Cerebellar nuclear complex (tissue), 1 donor: Measurements from ENCODE around the gene WDR54.

Source experiments
- DNase-seq, 2 experiments: peaks; one replicate each; lab custom pipeline; 2025; lab: John Stamatoyannopoulos, UW

Gene WDR54, protein sequence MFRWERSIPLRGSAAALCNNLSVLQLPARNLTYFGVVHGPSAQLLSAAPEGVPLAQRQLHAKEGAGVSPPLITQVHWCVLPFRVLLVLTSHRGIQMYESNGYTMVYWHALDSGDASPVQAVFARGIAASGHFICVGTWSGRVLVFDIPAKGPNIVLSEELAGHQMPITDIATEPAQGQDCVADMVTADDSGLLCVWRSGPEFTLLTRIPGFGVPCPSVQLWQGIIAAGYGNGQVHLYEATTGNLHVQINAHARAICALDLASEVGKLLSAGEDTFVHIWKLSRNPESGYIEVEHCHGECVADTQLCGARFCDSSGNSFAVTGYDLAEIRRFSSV

DNA sequence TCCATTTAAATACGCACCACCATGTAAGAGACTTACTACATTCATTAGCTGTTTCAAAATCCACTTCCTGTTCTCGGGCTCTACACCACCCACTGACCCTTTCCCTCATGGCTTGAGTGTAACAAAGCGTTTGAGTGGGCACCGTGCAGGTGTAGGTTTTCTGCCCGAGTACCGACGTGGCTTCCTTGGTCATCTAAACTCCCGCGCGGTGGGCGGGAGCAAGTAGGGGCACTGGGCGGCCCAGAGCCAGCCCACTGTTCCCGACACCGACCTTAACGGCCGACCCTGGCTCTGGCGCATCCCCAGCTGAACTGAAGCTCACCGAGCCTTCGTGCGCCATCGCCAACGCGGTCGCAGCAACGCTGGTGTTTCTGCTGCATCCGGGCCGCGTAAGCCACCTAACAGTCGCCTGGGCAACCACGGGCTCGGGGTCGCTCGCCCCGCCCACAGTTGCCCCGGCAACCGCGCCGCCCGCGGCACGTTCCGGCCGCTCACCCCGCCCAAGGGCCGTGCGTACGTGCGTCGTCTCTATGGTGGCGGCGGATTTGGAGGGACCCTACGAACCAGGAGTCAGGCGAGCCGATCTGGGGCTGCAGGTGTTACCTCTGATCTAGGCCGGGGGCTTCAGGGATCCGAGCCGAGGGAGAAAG is at the start of gene WDR54, which contains the start of gene C2orf81:
WDR54 (plus strand) TSS at position 510 of the 650 bp plus-strand sequence. CDS start 424 bp downstream, outside the sequence.
C2orf81 (minus strand) TSS at position 399 of the 650 bp plus-strand sequence; CDS start at position 340, 59 bp downstream.
- peak; percentile 67 to 79 for DNase-seq

DNA sequence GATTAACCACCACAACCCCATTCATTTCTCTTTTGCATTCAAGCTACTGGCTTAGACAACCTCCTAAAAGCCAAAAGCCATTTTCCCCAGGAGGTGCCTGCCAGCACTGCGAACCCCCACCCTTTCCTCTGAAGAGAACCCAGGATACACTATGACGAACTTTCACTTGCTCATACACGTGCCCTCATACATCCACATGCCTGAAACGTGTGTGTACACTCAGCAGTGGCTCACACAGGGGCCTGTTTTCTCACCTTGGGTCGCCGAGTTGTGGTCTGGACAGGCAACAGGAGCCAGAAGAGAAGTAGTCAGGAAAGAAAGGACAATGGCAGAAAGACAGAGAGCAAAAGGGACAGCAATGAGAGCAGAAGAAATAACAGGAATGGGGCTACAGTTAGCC is 48.9 kb upstream of the WDR54 start:
- no peak for DNase-seq

DNA sequence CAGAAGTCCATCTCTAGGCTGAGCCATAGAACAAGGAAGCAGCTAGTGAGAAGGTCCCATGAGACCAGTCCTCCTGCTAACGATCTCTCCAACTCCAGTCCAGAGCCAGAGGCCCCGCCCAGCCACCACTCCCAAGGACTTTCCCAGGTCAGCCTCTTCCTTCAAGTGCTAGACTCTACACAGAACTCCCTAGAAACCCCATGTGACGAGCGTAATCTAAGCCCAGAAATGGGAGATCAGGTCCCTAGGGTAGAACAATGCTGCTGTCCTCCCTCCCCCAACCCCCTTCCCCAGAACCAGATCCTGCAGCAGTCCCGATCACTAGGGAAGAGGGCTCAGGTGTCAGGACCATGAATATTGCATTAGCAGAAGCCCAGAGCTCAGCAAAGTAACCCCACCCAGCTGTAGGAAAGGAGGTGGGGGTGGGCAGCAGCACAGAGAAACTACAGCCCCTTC is 48.3 kb upstream of the WDR54 start:
- DNase-seq, result no peak

DNA sequence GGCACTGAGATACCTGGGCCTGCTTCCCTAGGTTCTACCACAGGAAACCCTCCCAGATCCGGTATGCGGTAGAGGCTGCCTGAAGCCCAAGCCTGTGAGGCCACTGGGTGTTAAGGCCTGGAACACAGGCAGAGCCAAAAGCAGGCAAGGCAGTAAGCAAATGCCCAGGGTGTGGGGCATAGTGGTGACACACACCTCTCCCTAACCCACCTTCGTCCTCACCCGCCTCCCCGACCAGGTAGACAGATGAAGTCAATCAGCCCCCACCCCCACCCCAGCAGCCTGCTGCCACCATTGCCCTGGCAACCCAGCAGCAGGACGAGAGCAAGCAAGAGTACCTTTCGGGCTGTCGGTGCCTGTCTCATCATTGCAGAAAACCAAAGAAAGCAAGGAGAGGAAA is 47.5 kb upstream of the WDR54 start:
- DNase-seq, result no peak

DNA sequence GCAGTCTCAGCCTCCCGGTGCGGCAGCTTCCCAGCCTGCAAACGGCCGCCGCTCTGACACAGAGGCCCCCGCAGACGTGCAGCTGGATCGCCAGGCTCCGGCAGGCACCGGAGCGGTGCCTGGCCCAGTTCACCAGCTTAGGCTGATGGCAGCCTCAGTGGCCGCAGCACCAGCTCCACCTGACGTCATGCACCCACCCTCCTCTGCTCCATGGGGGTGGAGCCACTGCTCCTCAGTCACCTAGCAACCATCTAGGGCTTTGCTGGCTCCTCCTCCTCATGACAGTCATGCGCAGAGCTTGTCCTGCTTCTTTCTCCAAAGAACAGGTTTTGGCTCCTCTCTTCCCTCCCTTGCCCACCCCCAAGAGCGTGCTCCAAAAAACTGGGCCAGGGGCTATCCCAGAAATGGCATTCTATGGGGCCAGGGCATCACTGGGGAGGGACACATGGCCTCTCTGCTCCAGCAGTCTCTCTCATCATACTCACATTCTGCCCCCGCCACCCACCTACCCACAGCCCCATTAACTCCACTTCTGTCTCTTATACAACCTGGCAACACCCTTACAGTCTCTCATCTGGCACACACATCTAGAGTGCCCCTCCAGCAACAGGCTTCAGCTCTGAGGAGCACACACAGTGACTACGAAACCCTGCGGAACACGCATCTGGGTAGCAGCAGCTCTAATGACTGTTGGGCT is 46.9 kb upstream of the WDR54 start:
- DNase-seq, result peak; percentile 94 to 99

DNA sequence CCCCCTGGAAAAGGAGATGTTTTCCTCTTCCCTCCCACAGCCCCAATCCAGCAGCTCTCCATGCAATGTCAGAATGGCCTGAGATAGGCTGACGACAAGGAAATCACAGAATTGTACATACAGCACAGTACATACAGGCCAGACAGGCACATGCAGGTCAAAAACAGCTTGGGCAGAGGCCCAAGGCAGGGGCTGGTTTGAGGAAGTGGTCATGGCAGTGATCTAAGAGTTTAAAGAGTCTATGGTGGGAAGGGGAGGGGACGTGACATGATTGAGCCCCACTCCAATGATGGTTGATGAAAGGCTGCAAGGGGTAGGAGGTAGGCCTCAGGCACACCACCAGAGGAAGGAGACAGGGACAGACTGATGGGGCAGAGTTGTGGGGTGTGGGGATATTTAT is 45.7 kb upstream of the WDR54 start:
- DNase-seq, result no peak

DNA sequence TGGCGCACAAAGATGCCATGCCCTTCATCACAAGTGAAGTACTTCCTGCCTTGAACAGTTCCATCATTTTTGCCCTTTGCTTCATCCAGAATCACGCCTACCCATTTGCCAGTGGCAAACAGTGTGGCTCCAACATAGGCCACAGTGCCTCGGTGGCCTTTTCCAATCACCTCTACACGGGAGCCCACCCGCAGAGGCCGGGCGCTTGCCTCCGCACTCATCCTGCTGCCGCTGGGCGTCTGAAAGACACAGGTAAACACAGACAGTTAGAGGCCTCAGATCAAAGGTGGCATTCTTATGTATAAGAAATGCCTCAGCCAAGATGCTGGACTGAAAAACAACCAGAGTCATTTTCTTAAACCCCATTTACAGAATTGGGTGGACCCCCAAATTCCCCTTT is 43.5 kb upstream of the WDR54 start:
- DNase-seq, result no peak

DNA sequence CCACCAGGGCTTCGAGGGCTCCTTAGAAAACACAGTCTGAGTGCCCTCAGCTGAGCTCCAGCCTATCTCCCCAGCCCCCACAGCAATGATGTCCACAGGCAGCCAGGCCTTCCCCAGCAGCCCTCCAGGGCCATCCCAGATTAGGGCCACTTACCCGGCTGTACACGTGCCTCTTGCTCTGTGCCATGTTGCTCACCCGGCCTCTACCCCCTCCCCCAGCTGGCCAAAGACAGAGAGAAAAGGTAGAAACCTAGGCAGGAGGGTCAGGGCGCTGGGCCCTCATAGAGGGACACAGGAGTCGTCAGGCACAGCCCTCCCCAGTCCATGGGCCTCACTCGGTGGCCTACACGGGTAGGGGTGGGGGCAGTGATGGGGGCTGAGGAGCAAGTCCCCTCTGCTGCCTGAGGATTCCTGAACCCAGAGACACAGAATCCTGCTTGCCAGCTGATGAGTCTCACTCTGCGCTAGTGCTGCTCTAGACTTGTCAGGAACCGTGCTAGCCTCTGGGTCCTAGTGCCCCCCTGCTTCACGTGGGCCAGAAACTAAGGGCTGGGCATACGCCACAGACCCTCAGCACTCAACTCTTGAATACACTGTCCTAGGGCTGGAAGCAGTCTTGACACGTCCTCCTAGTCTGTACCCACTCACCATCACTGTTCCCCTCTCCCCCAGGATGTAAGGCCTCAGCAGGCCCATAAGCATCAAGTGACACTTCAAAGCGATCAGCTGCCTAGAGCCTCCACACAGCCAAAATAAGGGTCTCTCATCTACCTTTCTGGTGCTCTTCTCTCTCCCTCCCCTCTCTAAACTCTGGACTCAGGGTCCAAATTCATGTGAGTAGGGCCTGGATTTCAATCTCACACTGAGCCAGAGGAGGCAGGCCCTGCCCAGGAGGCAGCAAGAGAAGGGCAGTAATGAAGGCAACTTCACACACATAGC is 41.4 kb upstream of the WDR54 start, which contains the start of gene DCTN1:
DCTN1 (minus strand) TSS at position 461 of the 939 bp plus-strand sequence; CDS start at position 187, 274 bp downstream.
- peak; percentile 10 to 56 for DNase-seq

DNA sequence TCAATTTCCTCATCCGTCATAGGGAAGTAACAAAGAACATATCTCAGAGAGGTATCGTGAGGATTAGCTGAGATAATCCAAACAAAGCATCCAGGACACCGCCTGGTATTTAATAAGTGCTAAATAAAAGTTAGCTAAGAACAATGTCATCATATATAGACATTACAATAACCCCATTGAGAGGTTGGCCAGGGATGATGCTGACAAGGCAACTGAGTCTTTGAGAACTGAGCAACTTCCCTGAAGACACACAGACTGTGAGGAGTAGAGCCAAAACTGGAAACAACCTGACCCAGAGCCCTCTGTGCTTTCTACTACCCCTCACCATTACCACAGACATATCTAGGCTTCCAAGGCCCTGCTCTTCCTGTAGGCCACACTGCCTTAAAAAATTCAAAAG is 39.8 kb upstream of the WDR54 start:
- DNase-seq, result no peak

DNA sequence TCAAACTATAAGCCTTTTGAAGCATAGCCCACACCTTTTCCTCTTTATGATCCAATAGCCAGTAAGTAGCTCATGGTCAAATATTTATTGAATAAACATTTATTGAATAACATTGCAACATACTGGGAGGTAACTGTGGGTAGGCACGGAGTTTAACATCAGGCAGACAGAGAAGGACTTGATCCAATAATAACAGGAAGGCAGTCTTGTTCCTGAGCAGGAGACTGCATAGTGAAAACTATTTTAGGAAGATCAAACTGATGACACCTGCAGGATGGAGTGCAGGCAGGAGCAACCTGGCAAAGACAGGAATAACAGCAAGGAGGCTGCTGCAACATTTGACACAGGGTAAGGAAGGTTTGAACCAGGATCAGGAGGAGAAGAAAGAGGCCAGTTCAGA is 38.3 kb upstream of the WDR54 start:
- DNase-seq, result no peak

DNA sequence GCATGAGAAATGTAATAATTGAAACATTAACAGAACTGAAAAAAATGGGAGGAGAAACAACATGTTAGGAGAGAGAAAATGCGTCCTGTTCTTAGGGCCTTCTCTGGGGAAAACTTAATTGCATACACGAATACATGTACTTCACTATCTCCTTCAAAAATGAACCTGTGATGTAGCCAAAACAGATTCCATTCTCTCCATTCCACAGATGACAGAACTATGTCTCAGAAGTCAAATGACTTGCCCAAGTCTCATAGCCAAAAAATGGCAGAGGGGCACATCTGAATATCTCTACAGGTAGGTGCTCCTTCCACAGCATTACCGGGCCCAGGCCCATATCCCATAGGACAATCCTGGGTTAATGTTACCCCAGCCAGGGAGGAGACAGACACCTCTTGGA is 37.5 kb upstream of the WDR54 start:
- DNase-seq, result no peak

DNA sequence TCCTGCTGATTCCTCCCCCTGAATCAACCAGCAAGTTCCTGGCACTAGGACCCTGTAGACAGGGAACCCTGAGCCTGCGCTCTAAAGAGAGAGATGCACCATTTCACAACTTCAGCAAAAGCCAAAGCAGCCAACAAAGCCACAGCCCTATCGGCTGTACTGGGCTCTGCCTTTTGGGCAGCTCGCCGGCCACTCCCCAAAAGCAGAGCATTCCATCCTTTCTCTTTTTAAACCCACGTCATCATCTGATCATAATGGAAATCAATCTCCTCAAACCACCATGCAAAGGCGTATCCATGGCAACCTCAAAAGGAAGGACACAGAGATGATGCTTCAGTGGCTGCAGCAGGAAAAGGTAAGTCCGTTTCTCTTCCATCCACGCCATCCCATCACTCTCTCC is 36.1 kb upstream of the WDR54 start:
- DNase-seq, result no peak

DNA sequence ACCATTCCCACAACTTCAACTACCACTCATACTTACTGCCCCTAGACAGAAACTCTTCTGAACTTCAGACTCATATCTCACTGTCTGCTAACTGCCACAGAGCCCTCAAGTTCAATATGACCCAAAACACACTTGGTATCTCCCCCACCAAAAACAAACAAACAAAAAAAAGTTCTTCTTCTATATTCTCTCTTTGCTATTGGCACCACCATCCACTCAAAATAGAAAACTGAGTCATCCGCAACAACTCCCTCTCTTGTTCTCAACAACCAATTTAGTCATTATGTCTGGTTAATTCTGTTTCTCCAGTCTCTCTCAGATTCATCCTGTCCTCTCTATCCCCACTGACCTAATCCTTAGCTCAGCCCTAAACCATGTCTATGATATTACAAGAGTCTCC is 34.2 kb upstream of the WDR54 start:
- no peak for DNase-seq

DNA sequence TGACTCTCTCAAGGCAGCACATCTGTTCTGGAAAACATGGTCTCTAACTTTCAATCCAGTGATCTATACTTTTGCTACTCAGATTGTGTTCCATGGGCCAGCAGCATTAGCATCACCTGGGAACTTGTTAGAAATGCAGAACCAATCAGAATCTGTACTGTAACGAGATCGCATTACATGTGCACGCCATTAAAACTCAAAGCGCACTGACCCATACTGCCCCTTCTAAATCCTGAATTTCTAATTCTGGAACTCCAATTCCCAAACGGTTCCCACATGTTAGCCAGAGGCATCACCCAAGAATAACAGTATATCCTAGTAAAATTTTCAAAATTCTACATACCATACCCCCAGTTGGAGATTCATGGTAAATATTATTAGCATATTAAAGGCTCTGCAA is 30.9 kb upstream of the WDR54 start:
- DNase-seq, result no peak

DNA sequence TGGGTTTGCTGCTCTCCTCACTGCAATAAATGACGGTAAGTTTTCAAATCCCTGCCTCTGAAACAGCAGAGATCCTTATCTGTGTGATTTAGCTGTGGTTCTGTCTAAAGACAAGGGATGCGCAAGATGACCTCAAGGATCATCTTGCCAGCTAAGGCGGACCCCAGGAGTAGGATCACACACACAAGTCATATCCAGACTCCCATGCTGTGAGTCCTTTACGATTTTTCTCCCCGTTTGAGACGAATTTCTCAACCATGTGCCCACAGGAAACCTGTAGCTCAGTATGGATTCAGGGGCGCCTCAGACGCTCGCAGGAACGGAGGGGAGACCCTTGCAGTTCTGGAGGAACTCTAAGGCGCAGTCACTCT is 30.3 kb upstream of the WDR54 start:
- no peak for DNase-seq

DNA sequence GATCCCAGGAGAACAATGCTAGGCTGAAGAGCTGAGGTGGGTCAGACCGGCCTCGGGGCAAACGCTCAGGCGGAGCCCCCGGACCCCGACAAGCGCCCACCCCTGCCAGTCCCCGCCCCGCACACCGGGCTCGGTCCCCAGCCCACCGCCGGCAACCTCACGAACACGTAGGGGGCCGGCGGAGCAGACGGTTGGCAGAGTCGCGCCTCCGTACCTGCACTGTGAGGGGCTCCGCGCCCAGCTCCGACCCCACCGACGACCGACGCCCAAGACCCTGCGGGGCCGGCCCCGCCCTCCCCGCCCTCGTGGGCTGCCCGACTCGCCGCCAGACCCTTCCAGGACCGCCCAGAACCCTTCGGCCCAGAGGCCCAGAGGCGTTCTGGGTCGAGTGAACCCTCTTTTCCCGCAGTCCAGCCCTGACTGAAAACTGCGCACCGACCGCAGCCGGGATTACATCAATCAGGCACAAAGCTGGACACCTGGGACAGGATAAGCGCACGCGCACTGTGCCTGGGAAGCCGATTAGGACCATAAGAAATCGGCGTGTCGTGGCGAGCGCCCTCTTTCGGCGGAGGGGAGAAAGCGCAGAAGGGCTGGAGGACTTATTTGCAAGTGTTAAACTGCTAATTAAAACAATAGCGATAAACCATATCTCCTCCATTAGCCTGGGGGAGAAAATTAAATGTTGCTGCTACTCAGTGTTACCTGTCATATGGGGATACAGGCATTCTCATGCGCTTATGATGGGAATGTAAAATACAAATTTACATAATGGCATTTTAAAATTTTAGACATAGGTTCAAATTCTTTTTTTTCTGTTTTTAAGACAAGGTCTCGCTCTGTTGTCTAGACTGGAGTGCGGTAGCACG is 29.7 kb upstream of the WDR54 start:
- peak; percentile 77 to 82 for DNase-seq

DNA sequence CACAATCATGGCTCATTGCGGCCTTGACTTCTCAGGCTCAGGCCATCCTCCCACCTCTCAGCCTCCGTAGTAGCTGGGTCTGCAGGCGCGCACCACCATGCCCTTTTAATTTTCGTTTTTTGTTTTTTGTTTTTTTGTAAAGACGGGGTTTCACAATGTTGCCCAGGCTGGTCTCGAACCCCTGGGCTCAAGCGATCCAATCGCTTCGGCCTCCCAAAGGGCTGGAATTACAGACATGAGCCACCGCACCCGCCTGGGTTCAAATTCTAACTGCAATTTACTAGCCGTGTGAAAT is 29.1 kb upstream of the WDR54 start:
- DNase-seq, result no peak

DNA sequence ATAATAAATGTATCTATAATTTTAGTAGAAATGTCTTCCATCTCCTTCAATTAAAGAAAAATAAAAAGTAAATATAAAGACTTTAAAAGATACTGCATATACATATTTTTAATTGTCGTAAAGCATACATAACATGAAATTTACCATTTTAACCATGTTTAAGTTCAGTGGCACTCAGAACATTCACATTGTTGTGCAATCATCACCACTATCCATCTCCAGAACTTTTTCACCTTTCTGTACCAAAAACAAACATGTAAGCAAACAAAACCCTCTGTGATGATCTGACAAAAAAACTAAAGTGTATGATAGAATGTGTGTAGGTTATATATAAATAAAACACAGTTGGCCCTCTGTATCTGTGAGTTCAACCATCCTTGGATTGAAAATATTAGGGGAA is 28.0 kb upstream of the WDR54 start:
- no peak for DNase-seq

DNA sequence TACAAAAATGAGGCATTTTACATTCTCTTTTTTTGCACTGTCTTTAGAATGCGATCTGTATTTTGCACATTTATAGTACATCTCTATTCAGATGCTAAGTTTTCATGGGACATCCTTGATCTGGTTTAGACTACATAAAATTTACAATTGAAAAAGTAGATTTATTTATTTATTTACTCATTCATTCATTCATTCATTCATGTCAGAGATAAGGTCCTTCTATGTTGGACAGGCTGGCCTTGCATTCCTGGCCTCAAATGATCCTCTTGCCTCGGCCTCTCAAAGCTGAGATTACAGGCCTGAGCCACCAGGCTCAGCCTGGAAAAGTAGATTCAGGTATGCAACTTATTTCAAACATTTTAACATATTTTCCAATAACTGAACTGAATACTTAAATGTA is 25.4 kb upstream of the WDR54 start:
- DNase-seq, result no peak

DNA sequence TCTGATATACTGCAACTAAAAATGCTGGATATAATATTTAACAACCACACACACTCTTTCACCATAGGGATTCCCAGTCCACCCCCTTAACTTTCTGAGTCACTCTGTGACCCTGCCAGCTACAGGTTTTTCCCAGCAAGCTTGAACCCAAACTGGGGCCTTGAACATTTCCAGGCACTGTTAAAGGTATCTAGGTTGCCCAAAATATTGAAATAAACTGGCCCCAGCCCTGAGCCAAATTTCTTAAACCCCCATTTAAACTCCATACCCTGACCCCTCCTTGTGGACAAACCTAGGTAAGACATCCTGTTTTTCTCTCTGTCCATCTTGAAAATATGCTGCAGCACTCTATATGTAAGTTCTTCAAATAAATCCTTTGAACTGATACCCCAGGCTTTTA is 21.7 kb upstream of the WDR54 start:
- DNase-seq, result no peak

DNA sequence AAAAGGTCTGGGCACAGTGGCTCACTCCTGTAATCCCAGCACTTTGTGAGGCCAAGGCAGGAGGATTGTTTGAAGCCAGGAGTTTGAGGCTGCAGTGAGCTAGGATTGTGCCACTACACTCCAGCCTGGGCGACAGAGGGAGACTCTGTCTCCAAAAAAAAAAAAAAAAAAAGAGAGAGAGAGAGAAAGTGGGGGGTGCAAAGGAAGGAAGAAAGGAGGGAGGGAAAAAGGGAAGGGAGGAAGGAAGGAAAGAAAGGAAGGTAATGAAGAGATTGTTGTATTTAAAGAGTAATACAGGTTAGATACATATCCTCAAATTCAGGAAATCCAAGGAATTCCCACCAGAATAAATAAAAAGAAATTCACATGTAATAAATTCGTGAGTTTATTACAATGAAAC is 19.6 kb upstream of the WDR54 start:
- no peak for DNase-seq
